NCI-H1436 (cell line): Measurements from ENCODE around the gene MUTYH.
"Not testable (repeated sequence)": the region's sequence is repeated elsewhere in the genome, so short reads cannot be mapped to it uniquely, and the experiment has no call there.

Experiments
- DNase-seq: peaks from one replicate; lab custom pipeline; 2025; lab: John Stamatoyannopoulos, UW

Gene MUTYH

GRCh38 chr1:45339789-45340558 lies at the start of gene MUTYH, which contains the start of gene TOE1:
Gene MUTYH, minus strand, starts transcription at chr1:45340440. Its CDS starts 5,935 bp downstream, at chr1:45334505.
Gene TOE1, plus strand, starts transcription at chr1:45340170. Its CDS starts 83 bp downstream, at chr1:45340253.
- DNase-seq, result peak; percentile 90

DNA sequence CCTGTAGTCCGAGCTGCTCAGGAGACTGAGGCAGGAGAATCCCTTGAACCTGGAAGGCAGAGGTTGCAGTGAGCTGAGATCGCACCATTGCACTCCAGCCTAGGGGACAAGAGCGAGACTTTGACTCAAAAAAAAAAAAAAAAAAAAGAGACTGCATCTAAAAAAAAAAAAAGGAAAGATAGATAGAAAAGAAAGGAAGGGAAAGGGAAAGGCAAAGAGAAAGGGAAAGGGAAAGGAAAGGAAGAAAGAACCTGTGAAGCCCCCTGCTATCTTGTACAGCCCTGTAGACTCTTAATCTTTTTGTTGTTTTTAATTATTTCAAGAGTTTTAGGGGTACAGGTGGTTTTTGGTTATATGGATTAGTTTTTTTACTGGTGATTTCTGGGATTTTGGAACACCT lies 46.0 kb upstream of the MUTYH start:
- DNase-seq, result no peak

GRCh38 chr1:45385302-45385701 lies 45.1 kb upstream of the MUTYH start:
- no peak for DNase-seq

DNA sequence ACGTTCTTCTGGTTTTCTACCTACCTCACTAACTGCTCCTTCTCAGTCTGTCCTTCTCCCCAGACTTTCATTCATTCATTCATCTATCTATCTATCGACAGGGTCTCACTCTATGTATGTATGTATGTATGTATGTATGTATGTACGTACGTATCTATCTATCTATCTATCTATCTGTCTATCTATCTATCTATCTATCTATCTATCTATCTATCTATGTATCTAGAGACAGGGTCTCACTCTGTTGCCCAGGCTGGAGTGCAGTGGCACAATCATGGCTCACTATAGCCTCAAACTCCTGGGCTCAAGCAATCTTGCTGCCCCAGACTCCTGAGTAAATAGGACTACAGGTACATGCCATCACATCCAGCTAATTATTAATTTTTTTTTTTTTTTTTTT lies 44.0 kb upstream of the MUTYH start:
- DNase-seq, result not testable (repeated sequence)

DNA sequence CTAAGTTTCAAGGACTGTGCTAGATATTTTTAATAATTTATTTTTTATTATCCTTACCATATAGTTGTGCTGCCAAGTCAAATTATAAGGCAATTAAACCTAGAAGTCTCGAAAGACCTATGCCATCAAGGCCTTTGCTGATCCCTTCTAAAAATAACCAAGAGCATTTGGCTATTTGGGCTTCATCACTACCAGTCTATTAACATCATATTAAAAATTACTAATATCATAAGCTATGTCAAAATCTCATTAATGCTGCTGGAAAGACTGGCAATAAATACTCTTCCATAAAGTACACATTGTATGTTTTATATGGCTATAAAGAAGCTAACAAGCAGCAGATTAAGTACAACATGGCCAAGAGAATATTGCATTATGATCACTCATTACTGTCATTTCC lies 43.0 kb upstream of the MUTYH start:
- no peak for DNase-seq

GRCh38 chr1:45381243-45381642 lies 41.0 kb upstream of the MUTYH start:
- no peak for DNase-seq

GRCh38 chr1:45380730-45381129 lies 40.5 kb upstream of the MUTYH start:
- DNase-seq, result no peak

- no peak for DNase-seq
Measured at GRCh38 chr1:45380125-45380524, 39.9 kb upstream of the MUTYH start.

DNA sequence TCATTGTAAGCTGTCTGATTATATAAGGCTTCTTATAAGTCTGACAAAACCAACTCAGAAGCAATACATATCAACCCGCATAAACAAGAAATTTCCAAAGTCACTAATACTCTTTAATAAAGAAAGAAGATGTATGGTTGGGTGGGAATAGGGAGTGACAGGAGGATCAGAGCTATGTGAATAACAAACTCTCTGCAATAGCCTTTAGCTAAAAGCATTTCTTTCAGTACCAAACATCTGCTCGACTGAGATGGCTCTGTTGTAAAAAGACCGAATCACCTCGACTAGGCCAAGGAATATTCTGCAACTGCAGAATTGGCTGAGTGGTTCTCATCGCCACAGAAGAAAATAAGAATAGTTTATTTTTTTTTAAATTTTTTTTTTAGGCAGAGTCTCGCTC lies 39.3 kb upstream of the MUTYH start:
- DNase-seq, result no peak

DNA sequence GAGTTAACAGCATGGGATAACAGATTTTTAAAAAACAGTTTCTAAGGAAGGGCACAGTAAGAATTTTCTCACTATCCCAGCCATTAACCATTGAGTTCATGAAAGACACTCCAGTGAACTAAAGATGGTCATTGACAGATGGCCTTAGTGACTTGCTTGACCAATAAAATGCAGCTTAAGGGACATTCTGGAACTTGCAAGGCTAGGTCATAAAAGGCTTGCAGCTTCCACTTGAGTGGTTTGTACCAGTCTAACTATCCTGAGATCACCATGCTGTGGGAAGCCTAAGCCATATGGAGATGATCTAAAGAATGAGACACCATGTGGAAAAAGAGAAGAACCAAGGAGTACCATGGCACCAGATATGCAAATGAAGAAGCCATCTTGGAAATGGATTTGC lies 37.9 kb upstream of the MUTYH start:
- no peak for DNase-seq

- no peak for DNase-seq
Measured at GRCh38 chr1:45375104-45376090, 35.2 kb upstream of the MUTYH start.

GRCh38 chr1:45373573-45373972 lies 33.3 kb upstream of the MUTYH start:
- DNase-seq, result no peak

DNA sequence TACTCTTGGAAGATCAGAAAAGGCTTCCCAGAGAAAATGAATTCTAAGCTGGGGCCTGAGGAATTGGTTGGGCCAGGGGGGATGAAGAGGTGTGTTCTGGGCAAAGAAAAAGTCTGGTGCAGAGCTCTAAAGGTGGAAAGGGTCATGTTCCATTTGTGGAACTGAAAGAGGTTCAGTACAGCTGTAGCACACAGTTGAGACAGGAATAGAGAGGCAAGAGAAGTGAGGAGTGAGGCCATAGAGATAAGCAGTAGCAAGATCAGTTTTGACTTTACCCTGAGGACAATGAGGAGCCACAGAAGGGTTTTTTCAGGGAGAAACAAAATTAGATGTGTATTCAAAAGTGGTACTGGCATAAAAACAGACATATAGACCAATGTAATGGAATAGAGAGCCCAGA lies 30.3 kb upstream of the MUTYH start:
- no peak for DNase-seq

DNA sequence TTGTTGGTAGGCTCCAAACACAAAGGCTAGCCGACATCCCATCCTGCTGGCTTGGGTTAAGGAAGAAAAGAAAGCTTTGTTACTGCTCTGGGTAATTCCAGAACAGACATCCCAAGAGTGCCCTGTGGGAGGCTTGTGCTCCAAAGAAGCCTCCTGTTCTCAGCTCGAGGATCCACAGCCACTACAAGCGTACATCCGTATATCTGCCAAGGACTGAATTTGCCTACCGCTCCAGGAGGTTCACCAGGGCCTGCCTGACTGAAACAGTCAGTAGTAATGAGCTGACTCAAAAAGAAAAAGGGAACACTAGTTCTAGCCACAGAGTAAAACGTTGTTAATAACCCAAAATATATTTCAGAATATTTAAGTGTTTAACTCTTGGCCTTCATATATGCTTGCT lies 24.8 kb upstream of the MUTYH start:
- DNase-seq, result no peak

DNA sequence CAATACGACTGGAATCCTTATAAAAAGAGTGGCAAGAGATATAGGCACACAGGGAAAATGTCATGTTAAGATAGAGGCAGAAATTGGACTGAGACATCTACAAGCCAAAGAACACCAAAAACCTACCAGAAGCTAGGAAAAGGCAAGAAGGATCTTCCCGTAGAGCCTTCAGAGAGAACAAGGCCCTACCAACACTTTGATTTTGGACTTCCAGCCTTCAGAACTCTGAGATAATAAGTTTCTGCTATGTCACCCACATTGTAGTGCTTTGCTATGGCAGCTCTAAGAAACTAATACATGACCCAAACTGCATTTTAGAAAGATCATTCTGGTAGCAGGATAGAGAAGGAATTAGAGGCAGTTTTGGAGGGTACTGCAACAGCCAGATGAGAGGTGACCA lies 24.1 kb upstream of the MUTYH start:
- DNase-seq, result no peak

- not testable (repeated sequence) for DNase-seq
Measured at GRCh38 chr1:45360981-45361380, 20.7 kb upstream of the MUTYH start.

DNA sequence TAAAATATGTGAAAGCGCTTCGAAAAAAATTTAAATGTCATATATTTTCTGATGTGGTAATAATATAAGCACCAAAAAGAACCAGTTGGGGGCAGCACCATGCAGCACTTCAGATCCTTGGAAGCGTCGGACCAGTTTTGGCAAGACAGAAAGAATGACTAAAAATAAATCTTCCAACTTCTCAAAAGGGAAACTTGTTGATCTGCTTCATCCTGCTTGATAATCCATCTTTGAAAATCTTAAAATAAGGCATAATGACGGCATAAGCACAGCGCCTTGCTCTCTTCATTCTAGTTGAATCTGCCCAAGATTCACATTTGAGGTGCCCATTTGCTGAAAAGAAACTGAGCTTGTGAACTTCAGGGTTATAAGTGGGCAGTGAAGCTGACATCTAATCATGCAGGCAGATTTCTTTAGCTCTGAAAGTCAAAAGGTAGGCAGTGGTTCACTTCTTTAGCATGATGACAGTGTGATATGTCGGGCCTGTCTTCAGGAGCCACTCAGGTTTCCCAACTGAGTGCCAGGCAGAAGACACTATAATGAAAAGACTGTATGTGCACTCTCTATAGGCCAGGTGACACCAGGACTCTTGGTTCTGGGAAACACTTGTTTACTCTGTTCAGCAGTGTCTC lies 19.8 kb upstream of the MUTYH start:
- peak; percentile 21 for DNase-seq

DNA sequence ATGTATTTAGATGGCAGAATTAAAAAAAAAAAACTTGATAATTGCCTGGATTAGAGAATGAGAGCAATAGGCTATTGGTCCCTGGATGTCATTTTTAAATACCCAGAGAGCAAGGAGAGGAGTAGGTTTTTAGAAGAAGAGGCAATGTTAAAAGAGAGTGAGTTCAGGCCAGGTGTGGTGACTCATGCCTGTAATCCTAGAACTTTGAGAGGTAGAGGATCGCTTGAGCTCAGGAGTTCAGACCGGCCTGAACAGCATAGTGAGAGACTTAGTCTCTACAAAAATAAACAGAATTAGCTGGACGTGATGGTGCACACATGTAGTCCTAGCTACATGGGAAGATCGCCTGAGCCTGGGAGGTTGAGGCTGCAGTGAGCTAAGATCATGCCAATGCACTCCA lies 15.9 kb upstream of the MUTYH start:
- no peak for DNase-seq

DNA sequence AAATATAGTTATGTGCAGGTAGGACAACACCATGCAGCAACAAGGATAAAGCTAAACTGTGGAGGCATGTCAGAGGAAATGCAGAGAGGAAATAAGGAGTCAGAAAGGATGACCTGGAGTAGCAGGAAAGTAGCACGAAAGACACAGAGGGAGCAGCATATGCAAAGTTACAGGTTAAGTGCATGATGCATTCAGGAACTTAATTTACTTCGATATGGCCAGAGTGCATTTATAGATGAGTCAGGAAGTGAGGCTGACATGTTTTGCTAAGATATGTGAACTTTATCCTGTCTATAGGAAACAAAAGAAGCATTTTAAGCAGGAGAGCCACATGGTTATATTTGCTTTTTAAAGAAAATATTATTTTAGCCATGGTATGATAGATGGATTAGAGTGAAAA lies 15.4 kb upstream of the MUTYH start:
- DNase-seq, result no peak

DNA sequence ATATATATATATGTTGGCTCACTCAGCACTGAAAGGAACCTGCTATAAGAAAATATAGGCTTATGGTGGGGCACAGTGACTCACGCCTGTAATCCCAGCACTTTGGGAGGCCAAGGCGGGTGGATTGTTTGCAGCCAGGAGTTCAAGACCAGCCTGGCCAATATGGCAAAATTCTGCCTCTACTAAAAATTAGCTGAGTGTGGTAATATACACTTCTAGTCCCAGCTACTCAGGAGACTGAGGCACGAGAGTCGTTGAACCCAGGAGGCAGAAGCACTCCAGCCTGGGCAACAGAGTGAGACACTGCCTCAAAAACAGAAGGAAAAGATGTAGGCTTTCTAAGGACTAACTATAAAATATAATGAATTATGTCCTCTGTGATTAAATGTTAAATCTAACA lies 14.6 kb upstream of the MUTYH start:
- DNase-seq, result no peak

DNA sequence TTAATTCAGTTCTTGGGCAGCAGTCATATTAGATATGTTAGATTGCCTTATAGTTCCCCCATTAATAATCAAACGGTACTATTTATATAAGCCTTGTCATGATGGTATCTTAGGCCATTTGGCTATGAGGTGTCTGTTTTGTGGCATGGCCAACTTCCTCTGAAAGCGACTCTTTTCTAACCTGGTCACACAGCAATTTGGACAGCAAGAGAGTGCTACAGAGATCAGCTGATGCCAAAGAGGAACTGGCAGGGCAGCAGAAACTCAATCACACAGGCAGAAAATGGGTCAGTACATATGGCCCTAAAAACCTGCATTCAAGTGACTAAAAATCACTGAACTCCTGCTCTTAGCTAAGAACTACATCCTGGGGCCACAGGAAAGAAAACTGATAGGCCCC lies 13.4 kb upstream of the MUTYH start:
- DNase-seq, result no peak

GRCh38 chr1:45351508-45351907 lies 11.3 kb upstream of the MUTYH start:
- DNase-seq, result no peak
